PC-3 (cell line): ENCODE data around the gene MREG. TPM values are rescaled to one million over a fixed set of nuclear protein-coding genes. Genes with fewer than 3 reads are reported as not detected.
"Not testable (repeated sequence)": the region's sequence is repeated elsewhere in the genome, so short reads cannot be mapped to it uniquely, and the experiment has no call there.

ENCODE experiments used
- ATAC-seq: fragments of 200-7000 bp; cut with Tn5 transposase; 2 replicates; pipeline ENCODE4 v1.9.1; 2020; ENCODE audit warnings: mild to moderate bottlenecking, moderate library complexity
- BruUV-seq: library from RNA; stranded (reverse); fragments of 400-500 nt; replicated peaks from 2 replicates; lab custom pipeline; 2021; lab: Mats Ljungman, UMichigan
- CTCF ChIA-PET: fragments of 300-600 bp; sonication (Branson Sonifier 250); formaldehyde crosslinking; loops from one replicate; lab custom pipeline; 2022; ENCODE audit warnings: antibody characterized with exemption; lab: Charles Lee
- POLR2A ChIA-PET: fragments of 300-600 bp; sonication (Branson Sonifier 250); formaldehyde crosslinking; loops from one replicate; lab custom pipeline; 2022; ENCODE audit warnings: antibody characterized with exemption; ENCODE audit not compliant: unreplicated experiment; lab: Charles Lee
- DNase-seq: peaks from one replicate; pipeline ENCODE4 v3.0.0-alpha.2; 2015
- H2AFZ ChIP-seq: fragments of 300-600 bp; sonication (generic); 2 replicates; pipeline ENCODE4 v1.6.0; 2016; ENCODE audit warnings: antibody characterized with exemption, low read length
- H3F3A ChIP-seq: fragments of 300-600 bp; sonication (generic); one replicate; pipeline ENCODE4 v1.6.0; 2017; ENCODE audit warnings: antibody characterized with exemption, low read length, control low read depth, mild to moderate bottlenecking; ENCODE audit not compliant: unreplicated experiment
- H3K27ac ChIP-seq: fragments of 300-600 bp; sonication (generic); 2 replicates; pipeline ENCODE4 v1.5.1; 2016; ENCODE audit warnings: mild to moderate bottlenecking, low read length
- H3K27me3 ChIP-seq: fragments of 300-600 bp; sonication (generic); 2 replicates; pipeline ENCODE4 v1.6.1; 2016; ENCODE audit warnings: low read length, mixed read lengths
- H3K36me3 ChIP-seq: fragments of 300-600 bp; sonication (generic); 2 replicates; pipeline ENCODE4 v1.6.1; 2016; ENCODE audit warnings: low read depth, mixed run types, low read length, mixed read lengths
- H3K4me1 ChIP-seq: fragments of 300-600 bp; sonication (generic); 2 replicates; pipeline ENCODE4 v1.5.1; 2016; ENCODE audit warnings: low read length; ENCODE audit not compliant: insufficient read depth
- H3K4me2 ChIP-seq: fragments of 300-600 bp; sonication (generic); 2 replicates; pipeline ENCODE4 v1.6.0; 2016; ENCODE audit warnings: low read length
- H3K4me3 ChIP-seq: fragments of 300-600 bp; sonication (generic); 2 replicates; pipeline ENCODE4 v1.5.1; 2016; ENCODE audit warnings: mild to moderate bottlenecking, low read length, mixed read lengths
- H3K79me2 ChIP-seq: fragments of 300-600 bp; sonication (generic); 2 replicates; pipeline ENCODE4 v1.6.1; 2017; ENCODE audit warnings: low read length, mixed read lengths
- H3K9ac ChIP-seq: fragments of 300-600 bp; sonication (generic); 2 replicates; pipeline ENCODE4 v1.6.0; 2016; ENCODE audit warnings: mild to moderate bottlenecking, low read length
- H3K9me2 ChIP-seq: fragments of 300-600 bp; sonication (generic); replicated peaks from 2 replicates; pipeline ENCODE4 v1.6.1; 2016; ENCODE audit warnings: mixed run types, low read length, mixed read lengths
- H3K9me3 ChIP-seq: fragments of 300-600 bp; sonication (generic); 2 replicates; pipeline ENCODE4 v1.6.1; 2016; ENCODE audit warnings: low read length, mixed read lengths
- H4K20me1 ChIP-seq: fragments of 300-600 bp; sonication (generic); 2 replicates; pipeline ENCODE4 v1.6.1; 2016; ENCODE audit warnings: low read length, mixed read lengths
- EZH2 ChIP-seq: fragments of 300-600 bp; sonication (generic); IDR thresholded peaks from one replicate; pipeline ENCODE4 v1.6.1; 2017; ENCODE audit warnings: antibody characterized with exemption, mild to moderate bottlenecking, low read length; ENCODE audit not compliant: unreplicated experiment
- EZH2phosphoT487 ChIP-seq: fragments of 300-600 bp; sonication (generic); IDR thresholded peaks from 2 replicates; pipeline ENCODE4 v1.6.1; 2018; ENCODE audit warnings: mild to moderate bottlenecking, antibody characterized with exemption, low read length, borderline replicate concordance
- intact Hi-C: fragments of 100-400 bp; cut with micrococcal nuclease; formaldehyde crosslinking; loops from 2 replicates; pipeline ENCODE4 v1.9.0; 2023
- total RNA-seq: library from RNA; depleted of rRNA; stranded (reverse); fragments of >200 nt; gene quantifications from 2 replicates; pipeline ENCODE4 v1.2.3, GENCODE V29; 2014
- TF ChIP-seq, protein P1 (sequence below): fragments of 300-600 bp; sonication (generic); conservative IDR thresholded peaks from 2 replicates; pipeline ENCODE4 v1.5.1; 2017; ENCODE audit warnings: antibody characterized with exemption, low read depth, mild to moderate bottlenecking, low read length

MREG gene
- total RNA-seq, 1 experiment from 2014 or later: 24.4 TPM

DNA sequence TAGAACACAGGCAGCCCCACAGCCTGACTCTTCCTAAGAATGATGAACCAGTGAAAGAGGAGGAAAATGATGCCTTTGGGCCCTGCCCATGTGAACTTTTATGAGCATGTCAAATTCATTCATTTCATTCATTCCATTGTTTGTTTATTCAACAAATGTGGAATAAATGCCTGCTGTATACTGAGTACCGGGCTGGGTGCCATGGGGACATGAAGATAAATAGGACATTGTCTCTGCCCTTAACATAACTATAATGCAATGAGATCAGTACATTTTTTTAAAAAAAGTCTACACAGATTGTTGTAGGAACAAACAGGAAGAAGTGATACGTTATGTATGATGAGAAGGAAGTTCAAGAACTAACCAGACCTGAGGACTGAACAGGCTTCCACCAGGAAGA is 14.7 kb downstream of the MREG start:
- Histone ChIP-seq H3K79me2 (peaks cover 49% of the 10 kb centered on the region), H4K20me1 (no peaks in the 10 kb centered on the region), H3K9ac (no peak overlapping the region), H3K27ac (peak overlapping the region; percentile 27), H3F3A (no peaks in the 10 kb centered on the region), H3K9me3 (no peaks in the 10 kb centered on the region), H3K4me2 (no peak overlapping the region), H3K4me3 (no peak overlapping the region), H3K4me1 (peaks cover 16% of the 10 kb centered on the region), H2AFZ (no peak overlapping the region), H3K27me3 (no peaks in the 10 kb centered on the region), H3K9me2 (no peaks in the 10 kb centered on the region), H3K36me3 (peaks cover 18% of the 10 kb centered on the region; the same call in 1 of the 2 replicates)
- intact Hi-C loops: no loop called here
- ATAC-seq (peak; percentile 54; the same call in 1 of the 2 replicates), DNase-seq (peak; percentile 40)
- POLR2A ChIA-PET: interaction anchor here (0.6 kb wide), 1 partner anchor 1043 kb away, joined by 5 read pairs; no protein-coding TSS in a partner anchor
- no peak for TF ChIP-seq EZH2
- CTCF ChIA-PET: no interaction called here
- BruUV-seq: no TSS peak

GRCh38 chr2:215997219-215997618 is 16.1 kb downstream of the MREG start:
- ChIA-PET CTCF (no interaction called here), POLR2A (no interaction called here)
- Histone ChIP-seq H3K4me1 (peaks cover 7% of the 10 kb centered on the region), H3K4me2 (no peak overlapping the region), H3K36me3 (peaks cover 18% of the 10 kb centered on the region; the same call in 1 of the 2 replicates), H3K79me2 (peaks cover 35% of the 10 kb centered on the region), H3K9me2 (no peaks in the 10 kb centered on the region), H3F3A (no peaks in the 10 kb centered on the region), H3K9me3 (no peaks in the 10 kb centered on the region), H3K27me3 (no peaks in the 10 kb centered on the region), H3K27ac (no peak overlapping the region), H3K4me3 (no peak overlapping the region), H4K20me1 (no peaks in the 10 kb centered on the region), H3K9ac (no peak overlapping the region), H2AFZ (no peak overlapping the region)
- TF ChIP-seq, protein P1, sequence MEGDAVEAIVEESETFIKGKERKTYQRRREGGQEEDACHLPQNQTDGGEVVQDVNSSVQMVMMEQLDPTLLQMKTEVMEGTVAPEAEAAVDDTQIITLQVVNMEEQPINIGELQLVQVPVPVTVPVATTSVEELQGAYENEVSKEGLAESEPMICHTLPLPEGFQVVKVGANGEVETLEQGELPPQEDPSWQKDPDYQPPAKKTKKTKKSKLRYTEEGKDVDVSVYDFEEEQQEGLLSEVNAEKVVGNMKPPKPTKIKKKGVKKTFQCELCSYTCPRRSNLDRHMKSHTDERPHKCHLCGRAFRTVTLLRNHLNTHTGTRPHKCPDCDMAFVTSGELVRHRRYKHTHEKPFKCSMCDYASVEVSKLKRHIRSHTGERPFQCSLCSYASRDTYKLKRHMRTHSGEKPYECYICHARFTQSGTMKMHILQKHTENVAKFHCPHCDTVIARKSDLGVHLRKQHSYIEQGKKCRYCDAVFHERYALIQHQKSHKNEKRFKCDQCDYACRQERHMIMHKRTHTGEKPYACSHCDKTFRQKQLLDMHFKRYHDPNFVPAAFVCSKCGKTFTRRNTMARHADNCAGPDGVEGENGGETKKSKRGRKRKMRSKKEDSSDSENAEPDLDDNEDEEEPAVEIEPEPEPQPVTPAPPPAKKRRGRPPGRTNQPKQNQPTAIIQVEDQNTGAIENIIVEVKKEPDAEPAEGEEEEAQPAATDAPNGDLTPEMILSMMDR: no peak
- TF ChIP-seq EZH2 (no peak), EZH2phosphoT487 (no peak)
- intact Hi-C loops: no loop called here
- no peak for DNase-seq
- no TSS peak for BruUV-seq
- ATAC-seq: no peak

- DNase-seq (no peak), ATAC-seq (no peak)
- Histone ChIP-seq H3K9me2 (no peaks in the 10 kb centered on the region), H3K4me2 (no peak overlapping the region), H2AFZ (no peak overlapping the region), H4K20me1 (no peaks in the 10 kb centered on the region), H3K36me3 (peaks cover 18% of the 10 kb centered on the region; the same call in 1 of the 2 replicates), H3F3A (no peaks in the 10 kb centered on the region), H3K9me3 (no peaks in the 10 kb centered on the region), H3K4me1 (peaks cover 5% of the 10 kb centered on the region), H3K79me2 (peaks cover 25% of the 10 kb centered on the region), H3K27ac (no peak overlapping the region), H3K27me3 (no peaks in the 10 kb centered on the region), H3K4me3 (no peak overlapping the region), H3K9ac (no peak overlapping the region)
- TSS peak; percentile 33 for BruUV-seq
- intact Hi-C loops: no loop called here
- POLR2A ChIA-PET: no interaction called here
- no peak for TF ChIP-seq EZH2
- TF ChIP-seq, protein P1: no peak
- no peak for TF ChIP-seq EZH2phosphoT487
- CTCF ChIA-PET: no interaction called here
These were observed 18.4 kb downstream of the MREG start for GRCh38 chr2:215994911-215995310.

- H2AFZ ChIP-seq, intact Hi-C loops, H4K20me1 ChIP-seq, H3K4me3 ChIP-seq, BruUV-seq, H3K4me1 ChIP-seq, H3F3A ChIP-seq, ATAC-seq, H3K27ac ChIP-seq, H3K9me2 ChIP-seq, DNase-seq, H3K9me3 ChIP-seq, H3K27me3 ChIP-seq, POLR2A ChIA-PET, H3K4me2 ChIP-seq, H3K9ac ChIP-seq, CTCF ChIA-PET: not testable (repeated sequence)
- Histone ChIP-seq H3K36me3 (peaks cover 24% of the 10 kb centered on the region), H3K79me2 (peaks cover 49% of the 10 kb centered on the region)
These were observed 24.7 kb downstream of the MREG start for GRCh38 chr2:215988556-215989207.
